SK-N-SH (cell line): ENCODE measurements around the gene PRKG1.

ENCODE experiments used
- CTCF ChIP-seq: fragments of 200-600 bp; sonication (generic); IDR thresholded peaks from 2 replicates; pipeline ENCODE4 v1.6.1; 2017; ENCODE audit warnings: antibody characterized with exemption, mild to moderate bottlenecking, moderate library complexity
- EP300 ChIP-seq, 2 experiments: IDR thresholded peaks; 2 replicates each; pipeline versions ENCODE4 v1.4.0 to v1.6.1; 2012; ENCODE audit warnings: borderline replicate concordance in 1 of 2, low read depth in 1 of 2, low read length in 1 of 2
- FOXJ3 ChIP-seq: sonication (generic); formaldehyde crosslinking; IDR thresholded peaks from 2 replicates; pipeline ENCODE4 v1.5.1; 2020; ENCODE audit warnings: mild to moderate bottlenecking, missing genetic modification reagents
- MAX ChIP-seq: IDR thresholded peaks from 2 replicates; pipeline ENCODE4 v1.4.0; 2012; ENCODE audit warnings: low read depth
- MXI1 ChIP-seq: IDR thresholded peaks from 2 replicates; pipeline ENCODE4 v1.6.1; 2012; ENCODE audit warnings: mild to moderate bottlenecking, low read depth, low read length, improper control_type of control experiment
- POLR2AphosphoS5 ChIP-seq: IDR thresholded peaks from 2 replicates; pipeline ENCODE4 v1.6.1; 2012; ENCODE audit warnings: low read depth, low read length
- RAD21 ChIP-seq: IDR thresholded peaks from 2 replicates; pipeline ENCODE4 v1.6.1; 2012; ENCODE audit warnings: mild to moderate bottlenecking, low read length
- RCOR1 ChIP-seq: fragments of 150-350 bp; IDR thresholded peaks from 2 replicates; pipeline ENCODE4 v1.6.1; 2017; ENCODE audit warnings: antibody characterized with exemption, low read length
- RFX5 ChIP-seq: IDR thresholded peaks from 2 replicates; pipeline ENCODE4 v1.6.1; 2012; ENCODE audit warnings: mild to moderate bottlenecking, improper control_type of control experiment, low read length
- SIN3A ChIP-seq: IDR thresholded peaks from 2 replicates; pipeline ENCODE4 v1.6.1; 2012; ENCODE audit warnings: low read depth, mild to moderate bottlenecking, low read length, moderate library complexity, borderline replicate concordance
- SMC3 ChIP-seq: IDR thresholded peaks from 2 replicates; pipeline ENCODE4 v1.6.1; 2012; ENCODE audit warnings: low read depth, low read length, improper control_type of control experiment
- TAF1 ChIP-seq: IDR thresholded peaks from 2 replicates; pipeline ENCODE4 v1.6.1; 2012; ENCODE audit warnings: low read depth, mild to moderate bottlenecking, low read length, moderate library complexity, borderline replicate concordance
- TEAD4 ChIP-seq: IDR thresholded peaks from 2 replicates; pipeline ENCODE4 v1.4.0; 2012; ENCODE audit warnings: mild to moderate bottlenecking, borderline replicate concordance; ENCODE audit not compliant: insufficient read depth
- ZBTB33 ChIP-seq: IDR thresholded peaks from 2 replicates; pipeline ENCODE4 v1.4.0; 2012; ENCODE audit warnings: low read depth, borderline replicate concordance

GRCh38 chr10:52300599-52301277 is 1226.5 kb downstream of the PRKG1 start:
- TF ChIP-seq POLR2AphosphoS5 (no peak), MAX (no peak), RAD21 (no peak), CTCF (no peak), EP300 (IDR thresholded peaks at IDR 0.05; ENCODE audit: borderline replicate concordance in 1 of 2, low read depth in 1 of 2, low read length in 1 of 2) (no peak), RCOR1 (no peak), SIN3A (no peak), SMC3 (no peak), FOXJ3 (CRISPR knock-in tag) (no peak), RFX5 (no peak), TEAD4 (no peak), ZBTB33 (no peak), MXI1 (no peak), TAF1 (no peak)
